Activated CD8-positive, alpha-beta T cell treated with anti-CD3 and anti-CD28 coated beads for 36 hours (primary cell): ENCODE results near the gene ARHGAP22. TPM values are rescaled to one million over a fixed set of nuclear protein-coding genes. Genes with fewer than 3 reads are reported as not detected.

ENCODE experiments used
- ATAC-seq: fragments of 200-7000 bp; cut with Tn5 transposase; one replicate; pipeline ENCODE4 v1.10.0; 2021; ENCODE audit warnings: mild to moderate bottlenecking, moderate library complexity
- CTCF ChIA-PET: fragments of 350-600 bp; sonication (Branson Sonifier 250); formaldehyde crosslinking; loops from one replicate; lab custom pipeline; 2021; ENCODE audit warnings: antibody characterized with exemption; lab: Charles Lee
- POLR2A ChIA-PET: fragments of 350-600 bp; sonication (Branson Sonifier 250); formaldehyde crosslinking; loops from one replicate; lab custom pipeline; 2021; ENCODE audit warnings: antibody characterized with exemption; lab: Charles Lee
- DNase-seq: peaks from one replicate; pipeline ENCODE4 v3.0.0-alpha.2; 2020
- H3K27ac Mint-ChIP-seq: one replicate; pipeline ENCODE4 v1.8.0; 2021; ENCODE audit warnings: mild to moderate bottlenecking, mixed read lengths
- H3K27me3 Mint-ChIP-seq: one replicate; pipeline ENCODE4 v1.8.0; 2021; ENCODE audit warnings: mixed read lengths
- H3K36me3 Mint-ChIP-seq: one replicate; pipeline ENCODE4 v1.8.0; 2021; ENCODE audit warnings: low read depth, mixed read lengths
- H3K4me1 Mint-ChIP-seq: one replicate; pipeline ENCODE4 v1.8.0; 2021; ENCODE audit warnings: low read depth, mixed read lengths
- H3K4me3 Mint-ChIP-seq: one replicate; pipeline ENCODE4 v1.8.0; 2021; ENCODE audit warnings: mild to moderate bottlenecking, moderate library complexity, mixed read lengths
- H3K9me3 Mint-ChIP-seq: one replicate; pipeline ENCODE4 v1.8.0; 2021; ENCODE audit warnings: mixed read lengths
- CTCF ChIP-seq: fragments of 200-600 bp; IDR thresholded peaks from one replicate; pipeline ENCODE4 v1.8.0; 2022; ENCODE audit warnings: antibody characterized with exemption, mild to moderate bottlenecking
- intact Hi-C: fragments of 100-400 bp; cut with micrococcal nuclease; formaldehyde crosslinking; loops from one replicate; pipeline ENCODE4 v1.10.0; 2022
- total RNA-seq, 2 experiments: library from RNA; stranded (reverse); gene quantifications; one replicate each; pipeline ENCODE4 v1.2.3, GENCODE V29; 2021

The ARHGAP22 gene
- total RNA-seq, 2 experiments from 2014 or later, result not detected

- intact Hi-C loops, result no loop called here
- POLR2A ChIA-PET, result no interaction called here
- DNase-seq (no peak), ATAC-seq (no peak)
- Mint-ChIP-seq H3K27ac (no peak overlapping the region), H3K36me3 (no peaks in the 10 kb centered on the region), H3K4me3 (no peak overlapping the region), H3K27me3 (peaks cover 3% of the 10 kb centered on the region), H3K4me1 (peaks cover 5% of the 10 kb centered on the region), H3K9me3 (no peaks in the 10 kb centered on the region)
- no peak for TF ChIP-seq CTCF
- CTCF ChIA-PET, result interaction anchor here (0.7 to 1.4 kb wide), 3 partner anchors 22 to 128 kb away, joined by 3 read pairs; no protein-coding TSS in a partner anchor
These were observed 113.3 kb downstream of the ARHGAP22 start for GRCh38 chr10:48491392-48492139.

DNA sequence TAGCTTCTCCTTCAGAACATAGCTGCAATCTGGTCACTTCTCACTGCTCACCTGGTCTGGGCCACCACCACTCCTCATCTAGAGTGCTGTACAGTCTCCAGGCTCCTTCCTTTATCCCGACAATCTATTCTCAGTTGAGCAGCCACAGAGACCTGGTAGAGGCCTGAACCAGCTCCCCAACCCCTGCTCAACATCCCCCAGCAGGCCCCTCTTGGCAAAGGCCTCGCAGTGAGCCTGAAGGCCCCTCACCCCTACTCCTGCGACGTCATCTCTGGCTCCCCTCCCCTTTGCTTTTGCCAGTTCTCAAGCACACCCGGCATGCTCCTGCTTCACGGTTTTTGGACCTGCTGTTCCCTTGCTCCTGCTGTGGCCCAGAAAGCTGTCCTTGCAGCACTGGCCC, 113.9 kb downstream of the ARHGAP22 start:
- CTCF ChIA-PET, result interaction anchor here (1.3 to 1.4 kb wide), 2 partner anchors 41 to 127 kb away, joined by 3 read pairs; no protein-coding TSS in a partner anchor
- ATAC-seq (no peak), DNase-seq (no peak)
- peaks cover 3% of the 10 kb centered on the region for H3K27me3 Mint-ChIP-seq
- no peak overlapping the region for H3K27ac Mint-ChIP-seq
- intact Hi-C loops, result no loop called here
- TF ChIP-seq CTCF, result no peak
- H3K4me1 Mint-ChIP-seq, result peaks cover 5% of the 10 kb centered on the region
- no peaks in the 10 kb centered on the region for H3K9me3 Mint-ChIP-seq
- no peaks in the 10 kb centered on the region for H3K36me3 Mint-ChIP-seq
- no peak overlapping the region for H3K4me3 Mint-ChIP-seq
- POLR2A ChIA-PET, result no interaction called here

DNA sequence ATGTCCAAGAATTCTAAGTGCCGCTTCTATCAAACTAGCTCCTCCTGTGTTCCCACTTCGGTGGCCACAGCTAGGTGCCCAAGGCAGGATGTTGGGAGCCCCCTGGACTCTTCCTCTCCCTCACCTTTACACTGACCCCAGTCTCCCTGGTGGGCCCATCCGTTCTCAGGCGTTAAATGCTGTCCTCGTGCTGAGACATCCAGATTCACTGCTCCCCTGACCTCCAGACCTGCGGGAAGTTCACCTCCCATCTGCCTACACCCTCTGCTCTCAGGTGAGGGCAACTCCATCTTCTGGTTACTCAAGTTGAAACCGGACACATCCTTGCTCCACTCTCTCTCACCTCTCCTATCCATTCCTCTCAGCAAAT, 114.3 kb downstream of the ARHGAP22 start:
- intact Hi-C loops, result no loop called here
- CTCF ChIA-PET, result interaction anchor here (1.3 to 1.4 kb wide), 2 partner anchors 41 to 127 kb away, joined by 3 read pairs; no protein-coding TSS in a partner anchor

DNA sequence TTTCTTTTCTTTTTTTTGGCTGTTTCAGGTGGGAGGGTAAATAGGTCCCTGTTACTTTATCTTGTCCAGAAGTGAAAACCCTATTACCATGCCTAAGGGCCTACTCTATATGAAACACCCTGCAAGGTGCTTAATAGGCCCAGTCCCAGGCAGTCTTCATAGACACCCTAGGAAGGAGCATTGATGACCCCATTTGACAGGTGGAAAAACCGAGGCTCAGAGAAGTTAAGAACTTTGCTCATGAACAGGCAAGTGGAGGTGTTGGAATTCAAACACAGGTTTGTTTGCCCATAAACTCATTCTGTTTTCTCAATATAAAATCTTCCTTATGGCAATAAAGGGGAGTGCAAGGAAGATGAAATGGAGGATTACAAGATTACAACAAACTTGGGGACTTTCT, 115.8 kb downstream of the ARHGAP22 start:
- Mint-ChIP-seq H3K9me3 (no peaks in the 10 kb centered on the region), H3K36me3 (no peaks in the 10 kb centered on the region), H3K27me3 (peaks cover 2% of the 10 kb centered on the region), H3K4me3 (no peak overlapping the region), H3K27ac (no peak overlapping the region), H3K4me1 (peaks cover under 1% of the 10 kb centered on the region)
- ChIA-PET CTCF (no interaction called here), POLR2A (interaction anchor here (1.6 kb wide), 1 partner anchor 13 kb away, joined by 3 read pairs; no protein-coding TSS in a partner anchor)
- intact Hi-C loops, result no loop called here
- DNase-seq (no peak), ATAC-seq (no peak)
- TF ChIP-seq CTCF, result no peak

More for the DNA sequence above, 114.3 kb downstream of the ARHGAP22 start:
- ATAC-seq, result no peak
- Mint-ChIP-seq H3K4me3 (no peak overlapping the region), H3K9me3 (no peaks in the 10 kb centered on the region), H3K4me1 (peaks cover 5% of the 10 kb centered on the region), H3K36me3 (no peaks in the 10 kb centered on the region), H3K27me3 (peaks cover 3% of the 10 kb centered on the region), H3K27ac (no peak overlapping the region)
- POLR2A ChIA-PET, result no interaction called here
- no peak for DNase-seq
- TF ChIP-seq CTCF, result no peak

DNA sequence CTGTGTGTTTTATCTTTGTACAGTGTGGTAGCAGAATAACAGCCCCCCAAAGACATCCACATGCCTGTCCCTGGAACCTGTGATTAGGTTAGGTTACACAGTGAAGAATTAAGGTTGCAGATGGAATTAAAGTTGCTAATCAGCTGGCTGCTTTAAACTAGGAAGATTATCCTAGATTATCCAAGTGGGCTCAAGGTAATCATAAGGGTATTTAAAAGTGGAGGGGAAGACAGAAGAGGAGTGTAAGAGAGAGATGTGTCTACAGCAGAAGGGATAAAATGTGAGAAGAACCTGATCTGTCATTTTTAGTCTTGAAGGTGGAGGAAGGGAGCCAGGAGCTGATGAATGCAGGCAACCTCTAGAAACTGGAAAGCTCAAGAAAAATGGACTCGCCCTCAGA, 117.6 kb downstream of the ARHGAP22 start:
- no peak for TF ChIP-seq CTCF
- Mint-ChIP-seq H3K4me1 (no peaks in the 10 kb centered on the region), H3K4me3 (no peak overlapping the region), H3K36me3 (no peaks in the 10 kb centered on the region), H3K27ac (no peak overlapping the region), H3K27me3 (peaks cover 4% of the 10 kb centered on the region), H3K9me3 (no peaks in the 10 kb centered on the region)
- ATAC-seq, result no peak
- ChIA-PET POLR2A (no interaction called here), CTCF (no interaction called here)
- intact Hi-C loops, result no loop called here
- no peak for DNase-seq
